HG03442 (cell line): Measurements from ENCODE around the gene MICAL2.
A peak's percentile ranks its signal among the peaks of the same experiment; 100 is the strongest.

Source experiments
- ATAC-seq: cut with Tn5 transposase; IDR thresholded peaks from one replicate; pipeline ENCODE4 v1.9.1; 2021; ENCODE audit warnings: mild to moderate bottlenecking, moderate library complexity; ENCODE audit not compliant: unreplicated experiment

MICAL2 gene

DNA sequence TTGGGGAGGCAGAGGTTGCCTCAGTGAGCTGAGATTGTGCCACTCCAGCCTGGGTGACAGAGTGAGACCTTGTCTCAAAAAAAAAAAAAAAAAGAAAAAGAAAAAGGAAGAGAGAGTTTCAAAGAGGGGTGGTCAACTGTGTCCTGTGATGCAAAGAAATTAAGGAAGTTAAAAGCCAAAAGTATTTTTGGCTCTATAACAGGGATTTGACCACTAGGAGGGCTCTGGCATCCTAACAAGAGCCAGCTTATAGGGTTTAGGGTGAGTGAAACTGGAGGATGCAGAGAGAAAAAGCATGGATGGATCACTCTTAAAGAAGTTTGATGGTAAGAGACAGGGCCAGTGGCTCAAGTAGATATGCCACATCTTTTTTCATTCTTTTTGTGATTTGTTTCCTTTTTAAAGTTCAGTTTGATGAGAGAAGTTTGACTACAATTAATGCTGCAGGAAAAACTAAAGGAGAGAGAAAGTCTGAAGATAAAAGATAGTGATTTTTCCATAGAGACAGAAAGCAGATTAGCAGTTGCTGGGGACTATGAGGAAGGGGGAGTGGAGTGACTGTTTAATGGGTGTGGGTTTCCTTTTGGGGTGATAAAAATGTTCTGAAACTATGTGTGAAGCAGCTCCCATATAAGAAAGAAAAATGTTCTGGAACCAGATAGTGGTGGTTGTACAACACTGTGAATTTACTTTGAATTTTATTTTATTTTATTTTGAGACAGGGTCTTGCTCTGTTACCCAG lies 11.1 kb upstream of the MICAL2 start:
- no peak for ATAC-seq

- ATAC-seq, result no peak
These were observed 10.0 kb upstream of the MICAL2 start for GRCh38 chr11:12100429-12100828.

DNA sequence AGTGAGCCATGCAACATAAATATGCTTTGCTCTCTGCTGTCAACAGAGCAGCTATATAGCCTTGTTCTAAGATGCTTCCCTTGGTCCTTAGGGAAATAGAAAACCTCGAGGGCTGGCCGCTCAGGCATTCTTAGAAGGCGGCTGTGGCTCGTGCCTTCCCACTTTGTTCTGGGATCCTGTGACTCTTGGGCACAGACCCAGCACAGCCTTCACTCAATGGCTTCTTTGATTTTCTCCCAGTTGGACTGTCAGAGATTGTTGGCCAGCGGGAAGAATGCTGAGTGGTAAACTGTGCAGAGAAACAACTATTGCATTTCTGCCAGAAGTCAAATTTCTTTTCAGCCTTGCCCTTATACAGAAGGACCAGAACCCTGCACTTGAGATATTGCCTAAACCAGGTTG lies 9.5 kb upstream of the MICAL2 start:
- no peak for ATAC-seq

- no peak for ATAC-seq
These were observed 9.1 kb upstream of the MICAL2 start for GRCh38 chr11:12101318-12101717.

GRCh38 chr11:12102588-12103410 lies 7.6 kb upstream of the MICAL2 start:
- ATAC-seq, result no peak

DNA sequence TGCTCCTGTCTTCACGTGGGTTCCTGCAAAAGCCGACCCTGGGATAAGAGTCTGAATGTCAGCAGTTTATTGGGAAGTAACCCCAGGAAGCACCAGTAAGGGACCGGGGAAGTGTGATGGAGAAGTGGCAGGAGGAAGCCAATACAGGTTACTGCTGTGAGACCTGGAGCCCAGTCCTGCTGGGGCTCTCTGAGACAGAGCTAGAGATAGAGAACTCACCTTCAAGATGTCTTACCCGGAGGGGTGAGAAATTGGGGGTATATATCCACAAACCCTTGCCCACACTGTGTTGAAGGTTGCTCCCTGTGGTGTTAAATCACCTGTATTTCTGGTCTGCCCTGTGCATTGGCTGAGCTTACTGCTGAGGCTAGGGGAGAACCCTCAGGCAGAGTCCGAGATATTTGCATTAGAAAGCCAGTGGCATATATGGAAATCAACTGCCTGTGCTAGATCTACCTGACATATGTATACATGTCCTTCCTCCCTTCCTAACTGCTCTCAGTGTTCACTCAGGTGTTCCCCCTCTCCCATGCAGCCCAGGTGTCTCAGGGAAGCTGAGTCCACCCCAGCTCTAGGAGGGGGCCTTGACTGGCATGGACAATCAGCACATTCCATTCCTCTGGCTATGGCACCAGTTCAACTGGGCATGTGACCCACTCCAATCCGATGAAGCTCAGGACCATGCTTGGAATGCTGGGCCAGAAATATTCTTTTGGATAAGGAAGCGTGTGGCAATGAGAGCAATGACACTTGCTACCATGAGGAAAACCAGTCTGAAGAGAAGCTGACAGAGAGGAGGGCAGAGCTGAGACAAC lies 6.8 kb upstream of the MICAL2 start:
- ATAC-seq, result no peak

- no peak for ATAC-seq
These were observed 4.9 kb upstream of the MICAL2 start for GRCh38 chr11:12105471-12105870.

DNA sequence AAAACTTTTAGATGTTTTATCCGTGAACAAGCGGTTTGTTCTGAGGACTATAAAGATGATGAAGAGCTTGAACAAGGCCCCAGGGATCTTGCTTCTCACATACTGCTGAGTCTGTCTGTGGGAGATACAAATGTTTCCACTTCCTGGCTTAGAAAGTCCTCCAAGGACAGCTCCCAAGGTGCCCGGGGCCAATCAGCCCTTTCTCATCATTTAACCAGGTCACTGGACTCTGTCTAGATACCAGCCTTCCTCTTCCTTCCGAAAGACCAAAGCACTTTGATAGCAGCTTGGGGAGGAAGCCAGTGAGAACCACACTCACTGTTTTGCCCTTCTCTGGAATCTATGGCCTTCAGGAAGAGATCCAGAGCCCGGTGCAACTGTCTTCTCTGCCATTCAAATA lies 4.3 kb upstream of the MICAL2 start:
- ATAC-seq, result no peak

GRCh38 chr11:12106501-12106900 lies 3.9 kb upstream of the MICAL2 start:
- no peak for ATAC-seq

DNA sequence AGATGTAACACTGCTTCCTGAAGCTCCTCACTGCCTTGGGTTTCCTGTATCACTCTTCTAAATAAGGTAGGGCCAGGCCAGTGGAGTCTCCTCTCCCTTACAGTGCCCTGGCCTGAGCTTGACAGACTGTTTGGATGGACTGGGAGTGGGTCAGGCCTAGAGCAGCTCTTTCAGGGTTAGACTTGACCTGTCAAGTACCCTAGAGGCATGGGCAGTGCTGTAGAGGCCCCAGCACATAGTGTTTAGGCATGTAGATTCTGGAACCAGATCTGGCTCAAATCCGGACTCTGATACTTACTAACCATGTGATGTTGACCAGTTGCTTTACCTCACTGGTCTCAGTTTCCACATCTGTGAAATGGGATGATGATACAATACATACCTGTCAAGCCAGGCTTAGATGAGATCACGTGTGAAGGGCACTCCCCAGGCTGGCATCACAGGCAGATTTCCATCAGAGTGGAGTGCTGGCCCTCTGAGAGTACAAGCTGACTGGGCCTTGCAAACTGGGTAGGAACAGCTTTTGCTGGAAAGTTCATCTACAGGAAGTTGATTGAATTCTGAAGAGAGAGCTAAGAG lies 1.4 kb upstream of the MICAL2 start:
- ATAC-seq, result no peak

DNA sequence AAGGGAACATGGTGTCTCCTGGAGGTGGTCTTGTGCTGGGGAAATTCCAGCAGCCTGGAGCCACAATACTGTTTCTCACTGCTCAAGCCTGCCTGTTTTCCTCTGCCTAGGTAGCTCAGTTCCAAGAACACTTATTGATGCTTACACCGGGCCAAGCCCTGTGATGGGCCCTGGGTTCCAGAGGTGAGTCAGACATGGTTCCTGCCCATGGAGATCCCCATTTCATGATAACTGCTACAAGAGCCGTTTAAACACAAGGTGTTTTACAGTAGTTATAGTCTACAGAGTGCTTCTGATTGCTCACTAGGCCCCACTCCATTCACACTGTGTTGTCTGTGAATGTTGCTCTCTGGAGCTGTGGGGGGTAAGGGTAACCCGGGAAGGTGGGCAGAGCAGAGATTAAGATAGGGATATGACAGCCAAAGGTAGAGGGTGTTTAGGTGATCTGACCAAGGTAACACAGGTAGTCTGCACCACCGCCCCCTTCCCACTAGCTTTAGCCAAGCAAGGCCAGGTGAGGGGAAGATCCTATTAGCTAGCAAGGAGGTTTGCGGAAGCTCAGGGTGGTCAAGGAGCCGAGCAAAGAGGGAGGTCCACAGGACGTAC lies 696 bp upstream of the MICAL2 start:
- ATAC-seq, result no peak

DNA sequence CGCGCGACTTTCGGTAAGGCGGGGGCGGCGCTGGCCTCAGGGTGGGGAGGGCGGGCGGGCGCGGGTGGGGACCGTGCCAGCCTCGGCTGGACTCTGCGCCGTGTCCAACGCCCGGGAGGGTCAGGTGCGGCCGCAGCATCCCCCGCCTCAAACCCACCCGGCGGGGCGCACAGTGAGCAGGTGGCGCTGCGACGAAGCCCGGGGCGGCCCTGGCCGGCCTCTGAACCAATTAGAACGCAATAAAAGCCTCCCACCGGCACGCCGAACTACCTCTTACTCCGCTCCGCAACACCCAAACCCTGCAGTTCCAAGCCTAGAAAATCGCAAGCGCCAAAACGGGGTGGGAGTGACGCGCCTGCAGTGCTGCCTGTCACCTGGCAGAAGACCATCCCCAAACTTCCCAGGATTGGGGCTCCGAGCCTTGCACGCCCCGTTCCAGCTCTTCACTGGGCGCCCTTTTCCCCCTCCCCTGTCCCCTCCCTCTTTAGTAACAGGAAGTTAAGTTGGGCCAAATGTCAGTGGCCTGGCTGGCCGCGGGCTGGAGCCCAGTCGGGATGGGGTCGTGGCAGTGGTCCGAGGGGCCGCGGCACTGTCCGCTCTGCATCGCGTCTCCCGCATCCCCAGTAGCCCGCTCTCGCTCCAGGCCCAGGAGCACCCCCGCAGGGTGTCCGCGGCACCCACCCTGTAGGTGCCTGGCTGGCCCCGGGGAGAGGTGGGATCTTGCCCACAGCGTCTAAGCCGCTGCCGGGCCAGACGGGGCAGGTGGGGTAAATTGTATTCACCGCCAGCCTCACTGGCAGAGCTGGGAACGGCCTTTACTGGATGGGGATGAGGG lies 541 bp downstream of the MICAL2 start:
- peak; percentile 31 for ATAC-seq

DNA sequence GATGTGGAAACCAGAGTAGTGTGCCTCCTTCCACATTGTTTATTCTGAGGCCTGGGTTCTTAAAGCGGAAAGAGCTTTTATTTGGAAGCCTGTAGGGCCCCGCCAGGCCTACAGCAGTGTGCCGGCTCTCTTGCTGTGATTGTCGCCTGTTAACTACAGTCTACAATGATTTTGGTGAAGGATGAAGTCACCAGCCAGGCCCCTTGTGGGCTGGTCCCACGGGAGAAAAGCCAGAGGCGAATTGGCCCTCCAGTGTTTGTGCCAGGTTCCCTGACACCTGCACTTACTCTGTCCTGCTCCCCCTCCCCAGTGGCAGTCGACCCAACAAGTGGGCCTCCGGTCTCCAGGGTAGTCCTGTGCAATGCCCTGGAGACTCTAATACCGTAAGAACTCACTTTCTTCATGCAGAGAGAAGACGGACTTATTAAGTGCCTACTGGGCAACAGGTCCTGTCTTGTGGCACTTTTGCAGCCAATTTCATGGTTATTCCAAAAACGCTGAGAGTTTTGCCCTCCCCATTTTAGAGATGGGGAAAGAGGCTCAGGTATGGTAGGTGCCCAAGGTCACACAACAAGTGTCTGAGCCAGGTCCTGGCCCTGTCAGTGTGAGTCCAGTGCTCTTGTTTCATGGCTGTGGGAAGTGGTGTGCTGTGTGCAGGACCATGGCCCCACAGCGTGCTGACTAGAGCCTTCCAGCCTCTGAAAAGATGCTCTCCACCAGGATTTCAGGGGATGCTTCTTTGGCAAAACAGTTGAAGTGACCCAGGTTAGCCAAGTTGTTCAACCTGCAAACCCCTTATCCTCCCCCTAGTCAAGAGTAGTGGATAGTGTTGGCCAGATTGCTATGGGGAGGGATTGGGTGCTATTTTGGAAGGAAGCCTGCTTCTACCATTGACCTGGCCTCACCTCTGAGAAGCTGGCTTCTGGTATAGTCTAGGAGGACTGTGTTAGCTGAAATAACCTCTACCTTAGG lies 1.4 kb downstream of the MICAL2 start:
- no peak for ATAC-seq

- ATAC-seq, result no peak
These were observed 2.4 kb downstream of the MICAL2 start for GRCh38 chr11:12112750-12113149.

GRCh38 chr11:12113294-12113693 lies 2.9 kb downstream of the MICAL2 start:
- no peak for ATAC-seq

DNA sequence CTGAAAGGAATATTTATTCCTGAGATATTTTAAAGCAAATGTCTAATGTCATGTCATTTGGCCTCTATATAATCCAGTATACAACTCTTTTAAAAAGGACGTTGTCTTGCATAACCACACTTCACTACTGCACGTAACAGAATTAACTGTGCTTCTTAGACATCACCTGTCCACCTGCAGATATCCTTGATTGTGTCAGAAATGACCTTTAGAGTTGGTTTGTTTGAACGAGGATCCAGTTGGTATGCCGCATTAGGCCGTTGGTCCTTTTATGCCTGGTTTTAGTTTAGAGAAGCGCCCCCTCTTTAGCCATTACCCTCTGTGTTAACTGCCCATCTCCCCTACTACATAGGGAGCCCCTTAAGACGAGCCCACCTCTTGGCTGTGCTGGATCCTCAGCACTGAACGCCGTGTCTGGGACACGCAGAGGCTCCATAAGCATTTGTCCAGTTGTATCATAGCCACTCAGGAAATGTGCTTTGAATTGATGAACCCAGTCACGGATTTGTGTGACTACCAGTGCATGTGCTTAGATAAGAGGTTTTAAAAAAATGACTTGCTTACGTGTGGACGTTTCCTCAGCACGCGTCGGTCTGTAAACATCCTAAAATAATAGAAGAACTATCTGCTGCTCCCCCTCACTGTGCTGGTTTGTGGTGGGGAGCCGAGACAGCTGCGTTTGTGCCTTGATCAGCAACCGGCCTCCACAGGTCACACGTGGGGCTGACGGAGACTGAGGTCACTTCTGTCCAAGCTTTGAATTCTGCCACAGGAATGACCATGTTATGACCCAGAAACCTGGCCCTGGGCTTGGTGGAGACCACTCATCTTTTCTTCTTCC lies 4.0 kb downstream of the MICAL2 start:
- ATAC-seq, result no peak

- no peak for ATAC-seq
These were observed 6.1 kb downstream of the MICAL2 start for GRCh38 chr11:12116425-12117032.
